Measurements from ENCODE around the gene USP37. TPM values are rescaled to one million over a fixed set of nuclear protein-coding genes. Genes with fewer than 3 reads are reported as not detected.
A peak's percentile ranks its signal among the peaks of the same experiment; 100 is the strongest.

Gene USP37
- total and polyA plus RNA-seq, 11 donors = 1.8 to 10.3 (median 5.8) TPM

DNA sequence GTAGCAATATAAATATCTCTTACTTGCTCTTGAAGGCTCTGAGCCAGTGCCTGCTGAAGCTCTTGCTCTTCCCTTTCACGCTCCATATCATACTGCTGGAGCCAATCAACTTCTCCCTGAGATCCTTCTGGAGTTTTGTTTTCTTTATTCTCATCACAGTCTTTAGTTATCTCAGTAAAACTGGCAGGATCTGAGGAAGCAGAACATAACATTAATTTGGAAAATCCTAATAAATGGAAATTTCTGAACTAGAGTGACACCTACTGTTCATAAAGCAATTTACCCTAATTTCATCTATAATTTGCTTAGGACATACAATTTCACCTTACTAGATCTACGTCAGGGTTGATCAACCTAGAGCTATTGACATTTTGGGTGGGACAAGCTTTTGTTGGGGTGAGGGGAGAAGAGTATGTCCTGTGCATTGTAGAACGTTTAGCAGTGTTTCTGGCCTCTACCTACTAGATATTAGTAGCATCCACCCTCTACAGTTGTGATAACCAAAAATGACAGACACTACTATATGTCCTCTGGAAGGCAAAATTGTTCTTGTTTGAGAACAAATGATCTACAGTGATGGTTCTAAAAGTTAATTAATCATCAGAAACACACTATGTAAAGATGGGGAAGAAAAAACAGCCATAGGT lies 102.0 kb downstream of the USP37 start:
- Histone ChIP-seq H3K4me1 (peaks cover 0 to 5% (median 1%) of the 10 kb centered on the region in 12 donors), H3K36me3 (peaks cover 0 to 59% (median 33%) of the 10 kb centered on the region in 9 donors), H3K27me3 (no peaks in the 10 kb centered on the region), H3K27ac (no peak overlapping the region), H3K9me3 (no peaks in the 10 kb centered on the region), H3K4me3 (no peak overlapping the region)
- 31 to 39% (median 34%) methylated on average over 3 of the region's 3 CpGs for WGBS, 4 donors
- ATAC-seq (peak in 1 of 4 donors; percentile 26), DNase-seq (no peak)
- no peak for TF ChIP-seq POLR2A (IDR thresholded peaks at IDR 0.05)
- peak; percentile 28 to 68 (median 50) for TF ChIP-seq CTCF (IDR thresholded peaks at IDR 0.05)
- intact Hi-C loops (cut with DNase I) = loop anchor here (2.0 to 10.0 kb wide), 7 partner anchors 59 to 281 kb away; partner anchors contain the start of gene TMBIM1 (in 3 of the 10)

- no peak for ATAC-seq
- peaks cover 0 to 3% (median 0%) of the 10 kb centered on the region in 12 donors for H3K4me1 ChIP-seq
- TF ChIP-seq CTCF (IDR thresholded peaks at IDR 0.05) = no peak
- intact Hi-C loops (cut with DNase I) = loop anchor here in 1 of 10 donors (5.0 kb wide), 1 partner anchor 41 kb away; the partner anchor contains the start of gene VIL1
- H3K9me3 ChIP-seq = no peaks in the 10 kb centered on the region
- WGBS, 4 donors = 67 to 84% (median 72%) methylated on average over 1 of the region's 1 CpG
- H3K36me3 ChIP-seq = peaks cover 0 to 89% (median 71%) of the 10 kb centered on the region in 9 donors
- no peak overlapping the region for H3K4me3 ChIP-seq
- DNase-seq = no peak
- H3K27me3 ChIP-seq = no peaks in the 10 kb centered on the region
- no peak overlapping the region for H3K27ac ChIP-seq
Observed at GRCh38 chr2:218458598-218458997, 109.6 kb downstream of the USP37 start.

DNA sequence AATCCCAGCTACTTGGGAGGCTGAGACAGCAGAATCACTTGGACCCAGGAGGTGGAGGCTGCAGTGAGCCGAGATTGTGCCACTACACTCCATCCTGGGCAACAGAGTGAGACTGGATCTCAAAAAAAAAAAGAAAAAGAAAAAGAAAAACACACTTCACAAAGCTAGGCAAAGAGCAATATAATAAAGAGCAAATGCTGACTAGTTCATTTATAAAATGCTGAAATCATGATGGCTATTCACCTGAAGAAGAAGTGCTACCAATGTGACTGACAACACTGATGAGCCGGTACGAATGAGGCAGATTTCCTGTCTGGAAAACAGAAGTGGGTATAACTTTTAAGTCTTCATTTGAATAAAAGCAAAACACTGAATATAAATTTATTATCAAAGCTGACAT lies 111.3 kb downstream of the USP37 start:
- Histone ChIP-seq H3K27ac (no peak overlapping the region), H3K27me3 (no peaks in the 10 kb centered on the region), H3K9me3 (no peaks in the 10 kb centered on the region), H3K36me3 (peaks cover 0 to 87% (median 73%) of the 10 kb centered on the region in 9 donors), H3K4me3 (no peak overlapping the region), H3K4me1 (peaks cover 0 to 3% (median 0%) of the 10 kb centered on the region in 12 donors)
- TF ChIP-seq CTCF (IDR thresholded peaks at IDR 0.05) (no peak), POLR2A (IDR thresholded peaks at IDR 0.05) (no peak)
- DNase-seq = no peak
- WGBS, 4 donors = 90 to 95% (median 92%) methylated on average over 3 of the region's 3 CpGs
- ATAC-seq = no peak
- intact Hi-C loops (cut with DNase I) = loop anchor here in 1 of 10 donors (5.0 kb wide), 1 partner anchor 40 kb away; the partner anchor contains the start of gene VIL1

GRCh38 chr2:218452079-218452478 lies 116.1 kb downstream of the USP37 start:
- TF ChIP-seq CTCF (IDR thresholded peaks at IDR 0.05) (no peak), POLR2A (IDR thresholded peaks at IDR 0.05) (no peak)
- ATAC-seq (no peak), DNase-seq (no peak)
- no peak overlapping the region for H3K27ac ChIP-seq
- H3K4me3 ChIP-seq = no peak overlapping the region
- H3K27me3 ChIP-seq = no peaks in the 10 kb centered on the region
- H3K4me1 ChIP-seq = no peaks in the 10 kb centered on the region
- intact Hi-C loops (cut with DNase I) = no loop called here
- H3K36me3 ChIP-seq = peaks cover 0 to 79% (median 63%) of the 10 kb centered on the region in 9 donors
- 81 to 91% (median 89%) methylated on average over 1 of the region's 1 CpG for WGBS, 4 donors
- H3K9me3 ChIP-seq = no peaks in the 10 kb centered on the region

Data from heart left ventricle (tissue), 16 donors.